HepG2 (cell line): Measurements from ENCODE around the gene DCC.

Experiments
- MTF2 ChIP-seq: sonication (generic); formaldehyde crosslinking; IDR thresholded peaks from 2 replicates; pipeline ENCODE4 v1.5.0; 2020; ENCODE audit warnings: missing genetic modification reagents, borderline replicate concordance
- POLR2A ChIP-seq, 2 experiments: IDR thresholded peaks; 2 replicates each; pipeline ENCODE4 v1.6.1; 2011; ENCODE audit warnings: low read depth in 2 of 2, low read length in 2 of 2, mild to moderate bottlenecking in 1 of 2, moderate library complexity in 1 of 2; ENCODE audit not compliant: insufficient read depth in 1 of 2
- POLR2AphosphoS5 ChIP-seq: IDR thresholded peaks from 2 replicates; pipeline ENCODE4 v1.6.1; 2012; ENCODE audit warnings: low read depth, low read length
- SRSF9 ChIP-seq: fragments of 200-400 bp; formaldehyde crosslinking; IDR thresholded peaks from 2 replicates; pipeline ENCODE4 v1.6.1; 2018; ENCODE audit warnings: borderline replicate concordance, mild to moderate bottlenecking, low read depth, low read length; ENCODE audit not compliant: insufficient read depth, poor library complexity, severe bottlenecking
- YY1 ChIP-seq: IDR thresholded peaks from 2 replicates; pipeline ENCODE4 v1.6.1; 2011; ENCODE audit warnings: low read length, low read depth, moderate library complexity, mild to moderate bottlenecking; ENCODE audit not compliant: insufficient read depth, insufficient replicate concordance
- ZNF546 ChIP-seq: sonication (generic); formaldehyde crosslinking; conservative IDR thresholded peaks from 2 replicates; pipeline ENCODE4 v1.8.1; 2023; ENCODE audit warnings: mild to moderate bottlenecking, missing genetic modification reagents
- ZNF782 ChIP-seq: sonication (generic); formaldehyde crosslinking; IDR thresholded peaks from 2 replicates; pipeline ENCODE4 v1.4.0; 2020; ENCODE audit warnings: missing genetic modification reagents, mild to moderate bottlenecking, borderline replicate concordance
- TF ChIP-seq, protein P1 (sequence below): IDR thresholded peaks from 2 replicates; pipeline ENCODE4 v1.6.1; 2012; ENCODE audit warnings: inconsistent platforms
- TF ChIP-seq, protein P2 (sequence below): sonication (generic); formaldehyde crosslinking; IDR thresholded peaks from 2 replicates; pipeline ENCODE4 v1.5.0; 2020; ENCODE audit warnings: mild to moderate bottlenecking, missing genetic modification reagents, moderate library complexity

DNA sequence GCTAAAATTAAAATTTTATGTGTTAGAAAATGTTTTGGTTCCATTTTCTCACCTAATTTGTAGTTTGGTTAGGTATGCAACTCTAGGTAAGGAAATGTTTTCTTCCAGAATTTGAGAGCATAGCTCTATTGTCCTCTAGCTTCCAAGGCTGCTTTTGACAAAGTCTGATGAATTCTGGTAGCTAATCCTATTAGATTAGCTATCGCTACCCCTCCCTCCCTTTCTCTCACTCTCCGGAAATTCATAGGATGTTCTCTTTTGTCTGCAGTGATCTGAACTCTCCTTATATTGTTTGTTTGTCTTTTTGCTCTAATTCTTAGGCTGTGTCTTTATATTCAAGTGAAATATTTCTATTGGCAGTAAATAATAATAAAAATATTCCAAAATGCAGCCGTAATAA is 382.9 kb downstream of the DCC start:
- TF ChIP-seq, protein P1, sequence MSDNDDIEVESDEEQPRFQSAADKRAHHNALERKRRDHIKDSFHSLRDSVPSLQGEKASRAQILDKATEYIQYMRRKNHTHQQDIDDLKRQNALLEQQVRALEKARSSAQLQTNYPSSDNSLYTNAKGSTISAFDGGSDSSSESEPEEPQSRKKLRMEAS: no peak
- TF ChIP-seq MTF2 (CRISPR knock-in tag) (no peak), ZNF782 (CRISPR knock-in tag) (no peak), POLR2A (IDR thresholded peaks at IDR 0.05; ENCODE audit: insufficient read depth in 1 of 2, low read depth in 2 of 2, low read length in 2 of 2) (no peak), YY1 (no peak), ZNF546 (CRISPR knock-in tag) (no peak), POLR2AphosphoS5 (no peak), SRSF9 (no peak)
- TF ChIP-seq, protein P2, sequence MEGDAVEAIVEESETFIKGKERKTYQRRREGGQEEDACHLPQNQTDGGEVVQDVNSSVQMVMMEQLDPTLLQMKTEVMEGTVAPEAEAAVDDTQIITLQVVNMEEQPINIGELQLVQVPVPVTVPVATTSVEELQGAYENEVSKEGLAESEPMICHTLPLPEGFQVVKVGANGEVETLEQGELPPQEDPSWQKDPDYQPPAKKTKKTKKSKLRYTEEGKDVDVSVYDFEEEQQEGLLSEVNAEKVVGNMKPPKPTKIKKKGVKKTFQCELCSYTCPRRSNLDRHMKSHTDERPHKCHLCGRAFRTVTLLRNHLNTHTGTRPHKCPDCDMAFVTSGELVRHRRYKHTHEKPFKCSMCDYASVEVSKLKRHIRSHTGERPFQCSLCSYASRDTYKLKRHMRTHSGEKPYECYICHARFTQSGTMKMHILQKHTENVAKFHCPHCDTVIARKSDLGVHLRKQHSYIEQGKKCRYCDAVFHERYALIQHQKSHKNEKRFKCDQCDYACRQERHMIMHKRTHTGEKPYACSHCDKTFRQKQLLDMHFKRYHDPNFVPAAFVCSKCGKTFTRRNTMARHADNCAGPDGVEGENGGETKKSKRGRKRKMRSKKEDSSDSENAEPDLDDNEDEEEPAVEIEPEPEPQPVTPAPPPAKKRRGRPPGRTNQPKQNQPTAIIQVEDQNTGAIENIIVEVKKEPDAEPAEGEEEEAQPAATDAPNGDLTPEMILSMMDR (CRISPR knock-in tag): no peak
